Muscle of leg (tissue), 11 donors: ENCODE measurements around the gene CEPT1. TPM values are rescaled to one million over a fixed set of nuclear protein-coding genes. Genes with fewer than 3 reads are reported as not detected.

Experiments
- DNase-seq: peaks from one replicate; pipeline ENCODE4 v3.0.0; 2013
- H3K27ac ChIP-seq: one replicate; pipeline ENCODE4 v1.5.1; 2013; ENCODE audit warnings: mild to moderate bottlenecking, low read length, control low read depth
- H3K27me3 ChIP-seq: one replicate; pipeline ENCODE4 v1.6.1; 2013; ENCODE audit warnings: low read length; ENCODE audit not compliant: control insufficient read depth, insufficient read depth
- H3K36me3 ChIP-seq: one replicate; pipeline ENCODE4 v1.6.1; 2013; ENCODE audit warnings: low read length; ENCODE audit not compliant: control insufficient read depth, insufficient read depth
- H3K4me1 ChIP-seq: one replicate; pipeline ENCODE4 v1.6.1; 2013; ENCODE audit warnings: low read length; ENCODE audit not compliant: control insufficient read depth, insufficient read depth
- H3K4me3 ChIP-seq: one replicate; pipeline ENCODE4 v1.5.1; 2013; ENCODE audit warnings: low read length, control low read depth
- H3K9me3 ChIP-seq: replicated peaks from 2 replicates; pipeline ENCODE4 v1.6.1; 2013; ENCODE audit warnings: low read depth, low read length; ENCODE audit not compliant: control insufficient read depth
- WGBS: methylation state at CpG from one replicate; pipeline ENCODE4 v1.1.5; 2013; ENCODE audit warnings: missing lambda C conversion rate; ENCODE audit not compliant: insufficient coverage; 5-methylcytosine and 5-hydroxymethylcytosine counted together
- polyA plus RNA-seq, 8 donors: library from polyadenylated mRNA; unstranded; fragments of 120-200 nt; gene quantifications; one replicate each; pipeline versions ENCODE4 v1.2.1 to v1.2.3, GENCODE V29; 2013; ENCODE audit warnings: inconsistent platforms in 1 of 8, low replicate concordance in 1 of 8; ENCODE audit not compliant: insufficient read length in 8 of 8, insufficient read depth in 1 of 8
- total RNA-seq: library from RNA; stranded (reverse); fragments of 120-200 nt; gene quantifications from one replicate; pipeline ENCODE4 v1.2.4, GENCODE V29; 2013

CEPT1 gene
- total and polyA plus RNA-seq, 9 donors: 17.7 to 26.2 (median 24.4) TPM

- no peak overlapping the region for H3K4me3 ChIP-seq
- H3K9me3 ChIP-seq: no peaks in the 10 kb centered on the region
- H3K27ac ChIP-seq: no peak overlapping the region
- no peaks in the 10 kb centered on the region for H3K27me3 ChIP-seq
- no peak for DNase-seq
- peaks cover 14% of the 10 kb centered on the region for H3K36me3 ChIP-seq
- H3K4me1 ChIP-seq: no peaks in the 10 kb centered on the region
Measured at GRCh38 chr1:111145963-111146768, 6.1 kb downstream of the CEPT1 start.

- H3K4me3 ChIP-seq: no peak overlapping the region
Measured at GRCh38 chr1:111147948-111148347, 7.9 kb downstream of the CEPT1 start.

GRCh38 chr1:111148376-111148881, 8.4 kb downstream of the CEPT1 start:
- Histone ChIP-seq H3K27me3 (no peaks in the 10 kb centered on the region), H3K4me3 (no peak overlapping the region), H3K27ac (no peak overlapping the region), H3K36me3 (peaks cover 23% of the 10 kb centered on the region), H3K9me3 (no peaks in the 10 kb centered on the region), H3K4me1 (no peaks in the 10 kb centered on the region)
- DNase-seq: no peak
- WGBS: no CpG with 5 or more reads among the region's 2 CpGs

More at GRCh38 chr1:111147948-111148347, 7.9 kb downstream of the CEPT1 start:
- Histone ChIP-seq H3K4me1 (no peaks in the 10 kb centered on the region), H3K9me3 (no peaks in the 10 kb centered on the region), H3K27ac (peak overlapping the region; percentile 25), H3K36me3 (peaks cover 18% of the 10 kb centered on the region), H3K27me3 (no peaks in the 10 kb centered on the region)
- no CpG with 5 or more reads among the region's 3 CpGs for WGBS
- DNase-seq: no peak

GRCh38 chr1:111151838-111152237, 11.8 kb downstream of the CEPT1 start:
- Histone ChIP-seq H3K27ac (no peak overlapping the region), H3K27me3 (no peaks in the 10 kb centered on the region), H3K9me3 (no peaks in the 10 kb centered on the region), H3K4me1 (no peaks in the 10 kb centered on the region), H3K36me3 (peaks cover 27% of the 10 kb centered on the region), H3K4me3 (no peak overlapping the region)
- WGBS: no CpG with 5 or more reads among the region's 3 CpGs
- DNase-seq: no peak

GRCh38 chr1:111154021-111154999, 14.3 kb downstream of the CEPT1 start:
- no peak for DNase-seq
- no peaks in the 10 kb centered on the region for H3K27me3 ChIP-seq
- no peak overlapping the region for H3K27ac ChIP-seq
- no peak overlapping the region for H3K4me3 ChIP-seq
- no peaks in the 10 kb centered on the region for H3K9me3 ChIP-seq
- peaks cover 25% of the 10 kb centered on the region for H3K36me3 ChIP-seq
- no peaks in the 10 kb centered on the region for H3K4me1 ChIP-seq
- no CpG with 5 or more reads among the region's 5 CpGs for WGBS

GRCh38 chr1:111157431-111157830, 17.4 kb downstream of the CEPT1 start:
- no peak overlapping the region for H3K4me3 ChIP-seq
- peaks cover 25% of the 10 kb centered on the region for H3K36me3 ChIP-seq
- WGBS: no CpG with 5 or more reads among the region's 2 CpGs
- no peaks in the 10 kb centered on the region for H3K9me3 ChIP-seq
- H3K4me1 ChIP-seq: no peaks in the 10 kb centered on the region
- no peak for DNase-seq
- H3K27me3 ChIP-seq: no peaks in the 10 kb centered on the region
- no peak overlapping the region for H3K27ac ChIP-seq

- Histone ChIP-seq H3K4me3 (no peak overlapping the region), H3K36me3 (peaks cover 16% of the 10 kb centered on the region), H3K27ac (no peak overlapping the region), H3K27me3 (no peaks in the 10 kb centered on the region), H3K9me3 (no peaks in the 10 kb centered on the region), H3K4me1 (no peaks in the 10 kb centered on the region)
- DNase-seq: no peak
- 67% methylated on average over 1 of the region's 1 CpG for WGBS
Measured at GRCh38 chr1:111161843-111162487, 21.9 kb downstream of the CEPT1 start.

- H3K9me3 ChIP-seq: no peaks in the 10 kb centered on the region
- no CpG with 5 or more reads among the region's 2 CpGs for WGBS
- no peaks in the 10 kb centered on the region for H3K27me3 ChIP-seq
- no peak for DNase-seq
- H3K4me3 ChIP-seq: no peak overlapping the region
- no peak overlapping the region for H3K27ac ChIP-seq
- H3K36me3 ChIP-seq: peaks cover 16% of the 10 kb centered on the region
- no peaks in the 10 kb centered on the region for H3K4me1 ChIP-seq
Measured at GRCh38 chr1:111162488-111162880, 22.5 kb downstream of the CEPT1 start.

- no peak overlapping the region for H3K27ac ChIP-seq
- no peak for DNase-seq
- H3K4me1 ChIP-seq: no peaks in the 10 kb centered on the region
- no peaks in the 10 kb centered on the region for H3K9me3 ChIP-seq
- no peak overlapping the region for H3K4me3 ChIP-seq
- H3K36me3 ChIP-seq: peaks cover 16% of the 10 kb centered on the region
- 88% methylated on average over 1 of the region's 4 CpGs for WGBS
- no peaks in the 10 kb centered on the region for H3K27me3 ChIP-seq
Measured at GRCh38 chr1:111163363-111163762, 23.3 kb downstream of the CEPT1 start.

GRCh38 chr1:111164151-111164550, 24.1 kb downstream of the CEPT1 start:
- H3K9me3 ChIP-seq: no peaks in the 10 kb centered on the region
- no peak for DNase-seq
- H3K27ac ChIP-seq: no peak overlapping the region
- H3K27me3 ChIP-seq: no peaks in the 10 kb centered on the region
- peaks cover 14% of the 10 kb centered on the region for H3K36me3 ChIP-seq
- H3K4me1 ChIP-seq: no peaks in the 10 kb centered on the region
- no peak overlapping the region for H3K4me3 ChIP-seq
- WGBS: 83% methylated on average over 2 of the region's 2 CpGs
